Type B pancreatic cell (in vitro differentiated cells): ENCODE results near the gene DCAF16. TPM values are rescaled to one million over a fixed set of nuclear protein-coding genes. Genes with fewer than 3 reads are reported as not detected.
A peak's percentile ranks its signal among the peaks of the same experiment; 100 is the strongest.

Experiments used
- DNase-seq: peaks from one replicate; pipeline ENCODE4 v3.0.0; 2021; ENCODE audit warnings: mixed read lengths; ENCODE audit not compliant: unreplicated experiment; ENCODE audit errors: extremely low spot score
- H3K27ac Mint-ChIP-seq: 2 replicates; pipeline ENCODE4 v1.8.0; 2021; ENCODE audit warnings: mild to moderate bottlenecking, mixed read lengths
- H3K27me3 Mint-ChIP-seq: 2 replicates; pipeline ENCODE4 v1.8.0; 2021; ENCODE audit warnings: mixed read lengths
- H3K36me3 Mint-ChIP-seq: 2 replicates; pipeline ENCODE4 v1.8.0; 2021; ENCODE audit warnings: mixed read lengths
- H3K4me1 Mint-ChIP-seq: one replicate; pipeline ENCODE4 v1.8.0; 2021; ENCODE audit warnings: mixed read lengths; ENCODE audit not compliant: unreplicated experiment
- H3K4me3 Mint-ChIP-seq: 2 replicates; pipeline ENCODE4 v1.8.0; 2021; ENCODE audit warnings: mild to moderate bottlenecking, mixed read lengths
- H3K9me3 Mint-ChIP-seq: 2 replicates; pipeline ENCODE4 v1.8.0; 2021; ENCODE audit warnings: mixed read lengths
- CTCF ChIP-seq: fragments of 200-600 bp; sonication (generic); conservative IDR thresholded peaks from 2 replicates; pipeline ENCODE4 v1.5.0; 2021; ENCODE audit warnings: antibody characterized with exemption, mild to moderate bottlenecking
- total RNA-seq: library from RNA; stranded (reverse); gene quantifications from 2 replicates; pipeline ENCODE4 v1.2.1, GENCODE V29; 2021; ENCODE audit warnings: low replicate concordance

Gene DCAF16
- total RNA-seq, 1 donor from 2014 or later: 63.7 TPM

DNA sequence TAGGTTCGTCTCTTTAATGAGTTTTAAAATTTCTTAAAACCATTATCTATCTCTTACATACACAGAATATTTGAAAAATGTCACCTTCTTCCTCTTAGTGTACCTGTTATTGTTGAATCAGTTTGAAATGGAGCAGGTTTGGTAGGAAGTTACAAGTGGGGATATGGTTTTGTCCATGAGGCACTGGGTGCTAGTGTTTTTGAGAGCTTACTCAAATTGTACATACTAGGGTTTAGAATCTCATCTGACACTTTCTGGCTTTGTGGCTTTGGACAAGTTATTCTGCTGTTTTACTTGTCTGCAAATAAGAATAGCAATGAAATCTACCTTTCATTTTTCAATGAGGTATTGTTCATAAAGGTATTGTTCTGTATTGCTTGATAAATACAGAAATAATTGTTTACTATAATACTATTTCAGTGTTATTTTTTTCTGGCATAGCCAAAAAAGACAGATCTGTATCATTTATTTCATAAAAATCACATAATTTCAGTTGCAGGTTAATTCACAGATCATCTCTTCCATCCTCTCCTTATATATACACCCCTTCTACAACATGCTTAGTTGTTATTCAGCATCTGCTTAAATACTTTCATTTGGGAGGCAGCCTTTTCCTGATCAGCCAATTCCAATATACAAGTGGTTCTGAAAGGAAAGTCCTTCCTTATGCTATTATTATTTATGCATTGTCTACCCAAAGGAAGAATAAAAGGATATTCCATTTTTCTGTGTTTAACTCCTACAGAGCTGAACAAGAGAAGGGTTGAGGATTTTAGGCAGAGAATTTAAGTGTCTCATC, 13.5 kb upstream of the DCAF16 start:
- DNase-seq: no peak
- no peaks in the 10 kb centered on the region for H3K4me1 Mint-ChIP-seq
- no peak overlapping the region for H3K4me3 Mint-ChIP-seq
- no peak for TF ChIP-seq CTCF
- no peaks in the 10 kb centered on the region for H3K27me3 Mint-ChIP-seq
- H3K27ac Mint-ChIP-seq: no peak overlapping the region
- no peaks in the 10 kb centered on the region for H3K9me3 Mint-ChIP-seq
- peaks cover 24% of the 10 kb centered on the region for H3K36me3 Mint-ChIP-seq

DNA sequence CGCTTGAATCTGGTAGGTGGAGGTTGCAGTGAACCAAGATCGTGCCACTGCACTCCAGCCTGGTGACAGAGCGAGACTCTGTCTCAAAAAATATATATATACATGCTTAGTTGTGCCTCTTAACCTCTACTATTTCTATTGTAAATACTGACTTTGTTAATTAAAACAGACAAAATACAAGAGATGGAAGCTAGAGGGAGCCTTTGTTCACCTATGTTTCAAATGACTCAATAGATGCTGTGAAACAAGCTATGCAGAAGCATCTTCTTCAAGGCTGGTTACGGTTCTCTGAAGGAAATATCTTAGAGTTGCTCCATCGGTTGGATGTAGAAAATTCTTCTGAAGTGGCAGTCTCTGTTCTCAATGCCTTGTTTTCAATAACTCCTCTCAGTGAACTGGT, 6.5 kb upstream of the DCAF16 start:
- Mint-ChIP-seq H3K27ac (no peak overlapping the region), H3K4me1 (peaks cover 8% of the 10 kb centered on the region), H3K27me3 (no peaks in the 10 kb centered on the region), H3K36me3 (peaks cover 17% of the 10 kb centered on the region), H3K9me3 (no peaks in the 10 kb centered on the region), H3K4me3 (no peak overlapping the region)
- DNase-seq: no peak
- TF ChIP-seq CTCF: peak; percentile 68

DNA sequence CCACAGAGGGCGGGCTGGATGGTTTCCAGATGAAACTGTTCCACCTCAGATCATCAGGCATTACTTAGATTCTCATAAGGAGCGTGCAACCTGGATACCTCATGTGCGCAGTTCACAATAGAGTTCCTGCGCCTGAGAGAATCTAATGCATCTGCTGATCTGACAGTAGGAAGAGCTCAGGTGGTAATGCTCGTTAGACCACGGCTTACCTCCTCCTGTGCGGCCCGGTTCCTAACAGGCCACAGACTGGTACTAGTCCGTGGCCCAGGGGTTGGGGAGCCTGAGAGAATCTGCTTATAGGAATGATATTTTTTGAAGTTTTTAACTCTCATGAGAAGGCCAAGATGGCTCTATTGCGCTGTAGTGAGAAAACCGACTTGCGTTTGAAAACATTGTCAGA, 5.6 kb upstream of the DCAF16 start:
- Mint-ChIP-seq H3K27ac (no peak overlapping the region), H3K4me1 (peaks cover 9% of the 10 kb centered on the region), H3K36me3 (peaks cover 17% of the 10 kb centered on the region)

DNA sequence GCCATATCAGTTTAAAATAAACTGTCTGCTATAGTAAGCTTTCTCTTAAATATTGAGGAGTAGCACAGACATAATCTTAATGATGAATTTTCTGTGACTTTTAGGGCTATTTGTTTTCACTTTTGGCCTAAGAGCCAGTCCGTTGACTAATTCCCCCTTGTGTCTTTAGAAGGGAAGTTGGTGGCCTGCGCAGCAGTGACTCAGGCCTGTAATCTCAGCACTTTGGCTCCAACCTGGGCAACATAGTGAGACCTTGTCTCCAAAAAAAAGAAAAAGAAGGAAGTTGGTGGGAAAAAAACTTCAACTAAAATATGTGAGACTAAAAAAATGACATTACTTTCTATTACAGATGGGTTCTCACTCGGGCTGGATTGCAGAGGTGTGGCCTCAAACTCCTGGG, 3.6 kb upstream of the DCAF16 start:
- Mint-ChIP-seq H3K36me3 (peaks cover 14% of the 10 kb centered on the region), H3K9me3 (no peaks in the 10 kb centered on the region), H3K27me3 (no peaks in the 10 kb centered on the region), H3K27ac (no peak overlapping the region), H3K4me3 (no peak overlapping the region), H3K4me1 (peaks cover 9% of the 10 kb centered on the region)
- TF ChIP-seq CTCF: no peak
- no peak for DNase-seq

More for the DNA sequence above, 5.6 kb upstream of the DCAF16 start:
- H3K4me3 Mint-ChIP-seq: no peak overlapping the region
- no peaks in the 10 kb centered on the region for H3K27me3 Mint-ChIP-seq
- H3K9me3 Mint-ChIP-seq: no peaks in the 10 kb centered on the region
- no peak for TF ChIP-seq CTCF
- no peak for DNase-seq

DNA sequence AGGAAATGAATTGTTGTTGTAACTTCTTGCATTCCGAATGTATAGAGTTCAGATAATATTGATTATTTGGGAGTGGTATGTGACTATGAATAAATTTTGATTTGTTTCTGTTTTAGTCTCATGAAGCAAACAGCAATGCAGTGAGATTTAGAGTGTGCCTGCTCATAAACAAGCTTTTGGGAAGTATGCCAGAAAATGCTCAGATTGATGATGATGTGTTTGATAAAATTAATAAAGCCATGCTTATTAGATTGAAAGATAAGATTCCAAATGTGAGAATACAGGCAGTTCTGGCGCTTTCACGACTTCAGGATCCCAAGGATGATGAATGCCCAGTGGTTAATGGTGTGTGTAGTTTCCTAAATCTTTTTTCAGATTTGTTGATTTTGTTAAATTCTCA, 2.2 kb upstream of the DCAF16 start:
- H3K4me1 Mint-ChIP-seq: peaks cover 17% of the 10 kb centered on the region
- TF ChIP-seq CTCF: no peak
- H3K27me3 Mint-ChIP-seq: no peaks in the 10 kb centered on the region
- H3K9me3 Mint-ChIP-seq: no peaks in the 10 kb centered on the region
- H3K4me3 Mint-ChIP-seq: peak overlapping the region; percentile 98
- no peak overlapping the region for H3K27ac Mint-ChIP-seq
- no peak for DNase-seq
- peaks cover 19% of the 10 kb centered on the region for H3K36me3 Mint-ChIP-seq
